ENCODE results near the gene KLF16.
A peak's percentile ranks its signal among the peaks of the same experiment; 100 is the strongest.

Gene KLF16

GRCh38 chr19:1866693-1867348 lies 3.4 kb upstream of the KLF16 start:
- no peak for DNase-seq

GRCh38 chr19:1865172-1866010 lies 2.0 kb upstream of the KLF16 start:
- no peak for DNase-seq

GRCh38 chr19:1864480-1865171 lies 1.2 kb upstream of the KLF16 start:
- peak; percentile 68 for DNase-seq

GRCh38 chr19:1863638-1864479 lies 480 bp upstream of the KLF16 start:
- peak; percentile 92 for DNase-seq

- DNase-seq: peak; percentile 71
Observed at GRCh38 chr19:1862424-1863327, 703 bp downstream of the KLF16 start.

GRCh38 chr19:1862068-1862423 lies 1.3 kb downstream of the KLF16 start:
- DNase-seq: no peak

- DNase-seq: no peak
Observed at GRCh38 chr19:1861599-1862031, 1.8 kb downstream of the KLF16 start.

- DNase-seq: no peak
Observed at GRCh38 chr19:1860821-1861598, 2.4 kb downstream of the KLF16 start.

GRCh38 chr19:1860042-1860775 lies 3.2 kb downstream of the KLF16 start:
- peak; percentile 78 for DNase-seq

- DNase-seq: no peak
Observed at GRCh38 chr19:1859331-1859781, 4.0 kb downstream of the KLF16 start.

GRCh38 chr19:1858412-1859081 lies 4.8 kb downstream of the KLF16 start:
- DNase-seq: no peak

- DNase-seq: no peak
Observed at GRCh38 chr19:1857648-1858326, 5.6 kb downstream of the KLF16 start.

GRCh38 chr19:1856698-1857603 lies 6.4 kb downstream of the KLF16 start:
- peak; percentile 46 for DNase-seq

- no peak for DNase-seq
Observed at GRCh38 chr19:1856345-1856697, 7.1 kb downstream of the KLF16 start.

GRCh38 chr19:1855828-1856255 lies 7.5 kb downstream of the KLF16 start:
- peak; percentile 39 for DNase-seq

GRCh38 chr19:1855040-1855827 lies 8.1 kb downstream of the KLF16 start:
- DNase-seq: peak; percentile 92

GRCh38 chr19:1854542-1855039 lies 8.8 kb downstream of the KLF16 start:
- DNase-seq: no peak

Measured in CD4-positive, alpha-beta T cell treated with Interleukin-17A for 1 hour (primary cell).